Neural cell (in vitro differentiated cells): Measurements from ENCODE around the gene MEIOB. TPM values are rescaled to one million over a fixed set of nuclear protein-coding genes. Genes with fewer than 3 reads are reported as not detected.

Source experiments
- H2AFZ ChIP-seq: fragments of 200-600, 300-800 bp; sonication (generic), shearing (Covaris generic); 2 replicates; pipeline ENCODE4 v1.6.0; 2014; ENCODE audit warnings: low read depth, mild to moderate bottlenecking, antibody characterized with exemption, low read length, moderate library complexity
- H3F3A ChIP-seq: fragments of 200-600 bp; shearing (Covaris generic); 2 replicates; pipeline ENCODE4 v1.6.1; 2016; ENCODE audit warnings: mild to moderate bottlenecking, moderate library complexity, mixed read lengths, antibody characterized with exemption, low read length; ENCODE audit not compliant: insufficient read depth, poor library complexity, severe bottlenecking
- H3K27ac ChIP-seq: fragments of 200-600, 300-800 bp; sonication (generic), shearing (Covaris generic); 2 replicates; pipeline ENCODE4 v1.5.1; 2014; ENCODE audit warnings: mild to moderate bottlenecking, low read length, moderate library complexity
- H3K27me3 ChIP-seq: fragments of 300-800, 200-600 bp; sonication (generic), shearing (Covaris generic); 2 replicates; pipeline ENCODE4 v1.6.0; 2014; ENCODE audit warnings: mild to moderate bottlenecking, low read depth, low read length, moderate library complexity; ENCODE audit not compliant: insufficient read depth
- H3K36me3 ChIP-seq: fragments of 300-800, 200-600 bp; sonication (generic), shearing (Covaris generic); 2 replicates; pipeline ENCODE4 v1.5.1; 2014; ENCODE audit warnings: mild to moderate bottlenecking, antibody characterized with exemption, low read length, moderate library complexity; ENCODE audit not compliant: insufficient read depth
- H3K4me2 ChIP-seq: fragments of 300-800, 200-600 bp; sonication (generic), shearing (Covaris generic); 2 replicates; pipeline ENCODE4 v1.6.0; 2014; ENCODE audit warnings: mild to moderate bottlenecking, low read length
- H3K4me3 ChIP-seq: fragments of 300-800, 200-600 bp; sonication (generic), shearing (Covaris generic); 2 replicates; pipeline ENCODE4 v1.5.1; 2014; ENCODE audit warnings: mild to moderate bottlenecking, low read length, moderate library complexity
- H3K79me2 ChIP-seq: fragments of 200-600 bp; shearing (Covaris generic); replicated peaks from 2 replicates; pipeline ENCODE4 v1.6.0; 2014; ENCODE audit warnings: mild to moderate bottlenecking, low read length, moderate library complexity; ENCODE audit not compliant: insufficient read depth
- H3K9ac ChIP-seq: fragments of 300-800, 200-600 bp; sonication (generic), shearing (Covaris generic); 2 replicates; pipeline ENCODE4 v1.6.1; 2016; ENCODE audit warnings: mild to moderate bottlenecking, low read length, mixed read lengths
- H3K9me2 ChIP-seq: fragments of 200-600 bp; shearing (Covaris generic); 2 replicates; pipeline ENCODE4 v1.6.1; 2016; ENCODE audit warnings: mild to moderate bottlenecking, low read length, mixed read lengths; ENCODE audit not compliant: insufficient read depth
- H3K9me3 ChIP-seq: fragments of 200-600, 300-800 bp; sonication (generic), shearing (Covaris generic); 2 replicates; pipeline ENCODE4 v1.6.1; 2016; ENCODE audit warnings: mild to moderate bottlenecking, mixed run types, low read length, moderate library complexity, mixed read lengths
- H4K20me1 ChIP-seq: fragments of 200-600 bp; shearing (Covaris generic); 2 replicates; pipeline ENCODE4 v1.6.1; 2016; ENCODE audit warnings: mild to moderate bottlenecking, mixed run types; ENCODE audit not compliant: insufficient read depth
- CTCF ChIP-seq: fragments of 450-650 bp; IDR thresholded peaks from 2 replicates; pipeline ENCODE4 v1.5.1; 2014; ENCODE audit warnings: antibody characterized with exemption, mild to moderate bottlenecking, moderate library complexity; ENCODE audit not compliant: poor library complexity, severe bottlenecking
- EP300 ChIP-seq: fragments of 450-650 bp; conservative IDR thresholded peaks from 2 replicates; pipeline ENCODE4 v1.6.1; 2014; ENCODE audit warnings: antibody characterized with exemption, mild to moderate bottlenecking, moderate library complexity; ENCODE audit not compliant: poor library complexity, severe bottlenecking
- EZH2 ChIP-seq: fragments of 200-600, 300-800 bp; shearing (Covaris generic), sonication (generic); IDR thresholded peaks from 2 replicates; pipeline ENCODE4 v1.6.1; 2014; ENCODE audit warnings: antibody characterized with exemption, low read length, borderline replicate concordance, mild to moderate bottlenecking; ENCODE audit not compliant: insufficient read depth, poor library complexity, severe bottlenecking
- MXI1 ChIP-seq: fragments of 450-650 bp; conservative IDR thresholded peaks from 2 replicates; pipeline ENCODE4 v1.6.1; 2014; ENCODE audit warnings: antibody characterized with exemption, mild to moderate bottlenecking; ENCODE audit not compliant: poor library complexity, severe bottlenecking
- POLR2AphosphoS5 ChIP-seq: IDR thresholded peaks from 2 replicates; pipeline ENCODE4 v1.6.1; 2012
- RAD21 ChIP-seq: fragments of 450-650 bp; conservative IDR thresholded peaks from 2 replicates; pipeline ENCODE4 v1.6.1; 2014; ENCODE audit warnings: antibody characterized with exemption, mild to moderate bottlenecking, moderate library complexity
- REST ChIP-seq: IDR thresholded peaks from 2 replicates; pipeline ENCODE4 v1.6.1; 2012; ENCODE audit warnings: borderline replicate concordance
- SMC3 ChIP-seq: fragments of 450-650 bp; conservative IDR thresholded peaks from 2 replicates; pipeline ENCODE4 v1.6.1; 2014; ENCODE audit warnings: antibody characterized with exemption, mild to moderate bottlenecking, moderate library complexity; ENCODE audit not compliant: poor library complexity
- TAF1 ChIP-seq: IDR thresholded peaks from 2 replicates; pipeline ENCODE4 v1.6.1; 2012; ENCODE audit warnings: low read depth
- polyA plus RNA-seq: library from polyadenylated mRNA; depleted of rRNA; stranded (reverse); fragments of >200 nt; gene quantifications from 2 replicates; pipeline ENCODE4 v1.2.3, GENCODE V29; 2014

MEIOB gene
- polyA plus RNA-seq, 1 donor from 2014 or later, result not detected

GRCh38 chr16:1789643-1790045 lies 82.3 kb downstream of the MEIOB start:
- Histone ChIP-seq H3K4me2 (no peak overlapping the region), H3K9me2 (no peaks in the 10 kb centered on the region), H3K27me3 (no peaks in the 10 kb centered on the region), H4K20me1 (no peaks in the 10 kb centered on the region), H3K9me3 (no peaks in the 10 kb centered on the region), H3K9ac (no peak overlapping the region), H3K27ac (no peak overlapping the region), H3K4me3 (no peak overlapping the region), H3K79me2 (peaks cover 6% of the 10 kb centered on the region), H3K36me3 (no peaks in the 10 kb centered on the region), H3F3A (no peaks in the 10 kb centered on the region), H2AFZ (no peak overlapping the region)
- TF ChIP-seq RAD21 (no peak), REST (no peak), EP300 (no peak), SMC3 (no peak), MXI1 (no peak)

- Histone ChIP-seq H3K9me2 (no peaks in the 10 kb centered on the region), H3K27ac (no peak overlapping the region), H2AFZ (no peak overlapping the region), H3K36me3 (no peaks in the 10 kb centered on the region), H3K79me2 (peaks cover 14% of the 10 kb centered on the region), H3F3A (no peaks in the 10 kb centered on the region), H3K4me2 (no peak overlapping the region), H3K4me3 (no peak overlapping the region), H3K9ac (no peak overlapping the region), H4K20me1 (no peaks in the 10 kb centered on the region), H3K27me3 (no peaks in the 10 kb centered on the region), H3K9me3 (no peaks in the 10 kb centered on the region)
- TF ChIP-seq EZH2 (no peak), SMC3 (no peak), MXI1 (no peak), TAF1 (no peak), EP300 (no peak), RAD21 (no peak), REST (no peak), CTCF (no peak), POLR2AphosphoS5 (no peak)
Observed at GRCh38 chr16:1788708-1789100, 83.3 kb downstream of the MEIOB start.
